Measurements from ENCODE around the gene KIAA1755. TPM values are rescaled to one million over a fixed set of nuclear protein-coding genes. Genes with fewer than 3 reads are reported as not detected.
A peak's percentile ranks its signal among the peaks of the same experiment; 100 is the strongest.

The KIAA1755 gene, protein sequence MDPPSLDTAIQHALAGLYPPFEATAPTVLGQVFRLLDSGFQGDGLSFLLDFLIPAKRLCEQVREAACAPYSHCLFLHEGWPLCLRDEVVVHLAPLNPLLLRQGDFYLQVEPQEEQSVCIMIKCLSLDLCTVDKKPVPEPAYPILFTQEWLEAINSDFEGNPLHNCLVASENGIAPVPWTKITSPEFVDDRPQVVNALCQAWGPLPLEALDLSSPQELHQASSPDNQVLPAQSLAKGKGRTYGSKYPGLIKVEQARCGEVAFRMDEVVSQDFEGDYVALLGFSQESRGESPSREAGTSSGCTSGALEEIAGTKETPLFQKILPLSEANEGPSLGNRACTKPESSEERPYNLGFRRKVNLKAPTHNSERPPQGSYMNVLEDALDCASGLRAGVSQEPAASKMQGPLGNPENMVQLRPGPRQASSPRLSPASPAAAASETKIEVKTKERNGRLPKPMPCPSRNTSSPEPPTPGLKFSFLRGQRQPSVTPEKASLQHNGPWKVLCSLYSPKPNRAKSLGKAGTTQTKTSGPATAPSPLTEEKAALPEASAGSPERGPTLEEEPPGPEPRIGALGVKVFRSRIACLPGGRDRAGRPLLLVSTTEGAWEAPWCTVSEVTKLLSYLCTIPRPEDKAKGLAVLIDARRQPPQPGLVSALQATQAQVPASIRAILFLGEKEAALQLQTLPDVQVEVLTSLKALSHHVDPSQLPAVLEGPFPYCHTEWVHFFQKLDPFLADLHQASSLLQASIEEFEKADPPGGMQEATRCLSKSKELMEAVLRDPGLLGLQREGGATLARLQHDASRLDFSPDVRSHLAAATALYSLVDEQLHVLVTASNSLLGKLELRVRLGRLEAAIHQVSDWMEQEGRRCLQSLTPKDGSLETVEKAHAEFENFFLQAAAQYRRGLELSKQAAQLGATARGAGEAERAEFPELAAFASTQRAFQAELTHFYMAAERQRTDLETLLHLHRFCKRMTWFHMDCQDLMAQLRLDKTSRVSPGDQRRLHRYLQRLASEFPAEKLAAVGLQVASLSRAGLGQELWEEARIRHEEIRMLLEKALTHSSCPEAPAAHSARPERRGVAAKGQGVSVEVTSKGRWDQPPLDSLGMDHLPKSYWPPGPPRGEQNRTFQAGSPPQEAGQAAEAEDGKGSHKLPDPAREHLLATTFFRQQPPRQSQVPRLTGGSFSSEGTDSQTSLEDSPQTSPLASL
- total RNA-seq: 10 to 100 TPM in 3 of 4 donors, 1 to 10 TPM in 1; 9.2 to 39.1 (median 17.1) TPM
- polyA plus RNA-seq: 1 to 10 TPM in 2 of 3 donors, not detected in 1; 1.2 to 6.4 TPM

DNA sequence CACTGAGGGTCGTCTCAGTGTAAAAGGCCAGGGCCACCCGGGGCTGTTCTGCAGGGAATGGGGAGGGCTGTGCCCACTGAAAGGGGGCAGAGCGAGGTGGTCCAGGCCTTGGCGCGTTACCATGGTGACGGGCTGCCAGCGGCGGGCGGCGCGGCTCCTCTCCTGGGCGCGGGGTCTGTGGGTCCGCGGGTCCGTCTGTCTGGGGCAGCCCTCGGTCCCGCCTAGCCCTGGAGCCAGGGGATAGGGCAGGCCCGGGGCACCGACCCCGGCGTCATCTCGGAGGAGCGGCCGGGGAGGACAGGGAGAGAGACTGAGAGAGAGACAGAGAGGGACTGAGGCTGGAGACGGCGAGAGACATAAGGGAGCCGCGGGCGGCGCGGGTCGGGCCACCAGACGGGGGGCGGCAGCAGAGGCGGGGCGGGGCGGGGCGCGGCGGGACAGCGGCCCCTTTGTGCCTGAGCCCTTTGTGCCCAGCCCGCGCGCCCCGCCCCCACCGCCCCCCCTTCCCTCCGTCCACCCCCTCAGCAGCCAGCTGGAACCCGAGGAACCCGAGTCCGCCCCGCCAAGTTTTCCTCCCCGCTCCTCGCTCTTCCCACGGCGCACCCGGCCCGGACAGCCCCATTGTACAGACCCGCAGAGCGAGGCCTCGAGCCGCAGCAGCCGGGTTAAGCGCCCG is at the start of gene KIAA1755:
Gene KIAA1755 (minus strand): TSS at position 358 of the 676 bp plus-strand sequence. CDS start 235 bp downstream, at position 123.
- Histone ChIP-seq H3K36me3 (no peaks in the 10 kb centered on the region), H3K4me3 (peak within 1 kb of the TSS; percentile 41 to 58 (median 50)), H3K9me3 (no peaks in the 10 kb centered on the region), H3K27ac (peak within 1 kb of the TSS; percentile 81 to 85 (median 82)), H3K27me3 (peaks cover 4 to 39% (median 7%) of the 10 kb centered on the region in 3 donors), H3K4me1 (peaks cover 0 to 12% (median 8%) of the 10 kb centered on the region in 4 donors)
- intact Hi-C loops (cut with DNase I): loop anchor here (5.0 kb wide), 1 partner anchor 37 kb away; no protein-coding TSS in a partner anchor
- DNase-seq: peak; percentile 76
- WGBS, 2 donors: 10 to 11% methylated on average over 62 to 65 of the region's 65 CpGs
- no peak for TF ChIP-seq POLR2A (IDR thresholded peaks at IDR 0.05)
- TF ChIP-seq, protein P1, sequence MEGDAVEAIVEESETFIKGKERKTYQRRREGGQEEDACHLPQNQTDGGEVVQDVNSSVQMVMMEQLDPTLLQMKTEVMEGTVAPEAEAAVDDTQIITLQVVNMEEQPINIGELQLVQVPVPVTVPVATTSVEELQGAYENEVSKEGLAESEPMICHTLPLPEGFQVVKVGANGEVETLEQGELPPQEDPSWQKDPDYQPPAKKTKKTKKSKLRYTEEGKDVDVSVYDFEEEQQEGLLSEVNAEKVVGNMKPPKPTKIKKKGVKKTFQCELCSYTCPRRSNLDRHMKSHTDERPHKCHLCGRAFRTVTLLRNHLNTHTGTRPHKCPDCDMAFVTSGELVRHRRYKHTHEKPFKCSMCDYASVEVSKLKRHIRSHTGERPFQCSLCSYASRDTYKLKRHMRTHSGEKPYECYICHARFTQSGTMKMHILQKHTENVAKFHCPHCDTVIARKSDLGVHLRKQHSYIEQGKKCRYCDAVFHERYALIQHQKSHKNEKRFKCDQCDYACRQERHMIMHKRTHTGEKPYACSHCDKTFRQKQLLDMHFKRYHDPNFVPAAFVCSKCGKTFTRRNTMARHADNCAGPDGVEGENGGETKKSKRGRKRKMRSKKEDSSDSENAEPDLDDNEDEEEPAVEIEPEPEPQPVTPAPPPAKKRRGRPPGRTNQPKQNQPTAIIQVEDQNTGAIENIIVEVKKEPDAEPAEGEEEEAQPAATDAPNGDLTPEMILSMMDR (IDR thresholded peaks at IDR 0.05): no peak
- TF ChIP-seq EP300 (IDR thresholded peaks at IDR 0.05): no peak
- TF ChIP-seq POLR2AphosphoS5 (IDR thresholded peaks at IDR 0.05): peak in 2 of 4 donors; percentile 39 to 58

DNA sequence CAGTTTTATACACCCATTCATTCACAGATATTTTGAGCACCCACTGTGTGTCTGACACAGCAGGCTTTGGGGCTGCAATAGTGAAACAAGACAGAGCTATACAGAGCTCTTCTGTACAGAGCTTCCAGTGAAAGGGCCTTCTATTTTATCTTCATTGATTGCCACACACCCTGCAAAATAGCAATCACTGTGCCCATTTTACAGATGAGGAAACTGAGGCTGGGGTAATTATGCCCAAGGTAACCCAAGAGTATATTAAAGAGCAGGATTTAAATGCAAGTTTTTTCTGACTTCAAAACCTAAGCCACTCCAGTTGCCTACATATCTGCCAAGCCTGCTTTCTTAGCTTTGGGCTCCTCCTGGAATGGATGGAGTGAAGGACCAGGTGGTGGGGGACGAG is 47.9 kb upstream of the KIAA1755 start:
- H3K9me3 ChIP-seq: no peaks in the 10 kb centered on the region
- intact Hi-C loops (cut with DNase I): no loop called here
- no peak overlapping the region for H3K27ac ChIP-seq
- no peak overlapping the region for H3K4me3 ChIP-seq
- no peaks in the 10 kb centered on the region for H3K36me3 ChIP-seq
- no peak for DNase-seq
- WGBS, 2 donors: 39 to 88% methylated on average over 1 of the region's 1 CpG
- TF ChIP-seq POLR2AphosphoS5 (IDR thresholded peaks at IDR 0.05) (no peak), POLR2A (IDR thresholded peaks at IDR 0.05) (no peak), EP300 (IDR thresholded peaks at IDR 0.05) (no peak)
- TF ChIP-seq, protein P1 (IDR thresholded peaks at IDR 0.05): no peak
- H3K4me1 ChIP-seq: no peaks in the 10 kb centered on the region
- peaks cover 0 to 32% (median 0%) of the 10 kb centered on the region in 3 donors for H3K27me3 ChIP-seq

DNA sequence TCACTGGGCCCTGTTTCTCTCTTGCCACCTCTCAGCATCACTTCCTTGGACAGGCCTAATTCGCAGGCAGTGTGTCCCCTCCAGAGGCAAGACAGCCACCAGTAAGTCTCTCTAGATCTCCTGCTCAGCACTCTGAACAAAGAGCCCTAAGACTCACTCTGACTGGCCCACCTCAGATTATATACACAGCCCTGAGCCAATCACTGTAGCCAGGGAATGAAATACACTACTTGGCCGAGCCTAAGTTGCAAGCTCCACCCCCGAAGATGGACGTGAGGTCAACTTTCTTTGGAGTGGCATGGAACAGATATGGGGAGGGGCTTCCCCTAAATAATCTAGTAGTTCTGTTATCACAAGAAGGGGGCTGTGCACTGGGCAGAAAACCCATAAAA is 47.5 kb upstream of the KIAA1755 start:
- intact Hi-C loops (cut with DNase I): no loop called here
- Histone ChIP-seq H3K9me3 (no peaks in the 10 kb centered on the region), H3K27ac (no peak overlapping the region), H3K27me3 (peaks cover 0 to 33% (median 0%) of the 10 kb centered on the region in 3 donors), H3K4me3 (no peak overlapping the region), H3K36me3 (no peaks in the 10 kb centered on the region), H3K4me1 (no peaks in the 10 kb centered on the region)
- WGBS, 2 donors: 56 to 65% methylated on average over 4 of the region's 4 CpGs
- no peak for DNase-seq
- TF ChIP-seq, protein P1 (IDR thresholded peaks at IDR 0.05): no peak
- TF ChIP-seq POLR2AphosphoS5 (IDR thresholded peaks at IDR 0.05) (no peak), EP300 (IDR thresholded peaks at IDR 0.05) (no peak), POLR2A (IDR thresholded peaks at IDR 0.05) (no peak)
